ENCODE measurements around the gene YBX2.

YBX2 gene

GRCh38 chr17:7296189-7296861, 1.9 kb upstream of the YBX2 start:
- DNase-seq (ENCODE audit: low read depth) = peak; percentile 30

GRCh38 chr17:7295230-7296180, 1.1 kb upstream of the YBX2 start:
- no peak for DNase-seq (ENCODE audit: low read depth)

- DNase-seq (ENCODE audit: low read depth) = peak; percentile 29
Measured at GRCh38 chr17:7293816-7294613, 424 bp downstream of the YBX2 start.

- no peak for DNase-seq (ENCODE audit: low read depth)
Measured at GRCh38 chr17:7293159-7293558, 1.3 kb downstream of the YBX2 start.

GRCh38 chr17:7292729-7293128, 1.7 kb downstream of the YBX2 start:
- no peak for DNase-seq (ENCODE audit: low read depth)

GRCh38 chr17:7292194-7292593, 2.2 kb downstream of the YBX2 start:
- DNase-seq (ENCODE audit: low read depth) = no peak

GRCh38 chr17:7290685-7291084, 3.8 kb downstream of the YBX2 start:
- DNase-seq (ENCODE audit: low read depth) = no peak

- DNase-seq (ENCODE audit: low read depth) = no peak
Measured at GRCh38 chr17:7290166-7290565, 4.3 kb downstream of the YBX2 start.

GRCh38 chr17:7289256-7290032, 5.0 kb downstream of the YBX2 start:
- no peak for DNase-seq (ENCODE audit: low read depth)

GRCh38 chr17:7285679-7286078, 8.8 kb downstream of the YBX2 start:
- DNase-seq (ENCODE audit: low read depth) = no peak

GRCh38 chr17:7284911-7285310, 9.5 kb downstream of the YBX2 start:
- DNase-seq (ENCODE audit: low read depth) = no peak

- DNase-seq (ENCODE audit: low read depth) = no peak
Measured at GRCh38 chr17:7283471-7284216, 10.8 kb downstream of the YBX2 start.

- no peak for DNase-seq (ENCODE audit: low read depth)
Measured at GRCh38 chr17:7282752-7283321, 11.6 kb downstream of the YBX2 start.

- DNase-seq (ENCODE audit: low read depth) = no peak
Measured at GRCh38 chr17:7281953-7282751, 12.3 kb downstream of the YBX2 start.

GRCh38 chr17:7281074-7281952, 13.1 kb downstream of the YBX2 start, which contains the start of gene SLC2A4:
TSS of gene SLC2A4 (plus strand) at chr17:7281718. CDS start at chr17:7281935, 217 bp downstream.
- peak; percentile 68 for DNase-seq (ENCODE audit: low read depth)

GRCh38 chr17:7280519-7281073, 13.8 kb downstream of the YBX2 start:
- peak; percentile 56 for DNase-seq (ENCODE audit: low read depth)

GRCh38 chr17:7279448-7279847, 15.0 kb downstream of the YBX2 start:
- no peak for DNase-seq (ENCODE audit: low read depth)

GRCh38 chr17:7266784-7267183, 27.7 kb downstream of the YBX2 start:
- no peak for DNase-seq (ENCODE audit: low read depth)

GRCh38 chr17:7263801-7264078, 30.7 kb downstream of the YBX2 start:
- no peak for DNase-seq (ENCODE audit: low read depth)
